AG09309 (cell line): ENCODE measurements around the gene NIT2.

Experiments used
- DNase-seq: peaks from one replicate; pipeline ENCODE4 v3.0.0-alpha.2; 2010; ENCODE audit warnings: low read depth
- H3K4me3 ChIP-seq: 2 replicates; pipeline ENCODE4 v1.5.1; 2011; ENCODE audit warnings: mild to moderate bottlenecking, low read depth, low read length, moderate library complexity; ENCODE audit not compliant: control insufficient read depth
- CTCF ChIP-seq: IDR thresholded peaks from 2 replicates; pipeline ENCODE4 v1.5.1; 2011; ENCODE audit warnings: mild to moderate bottlenecking, low read depth, low read length, inconsistent platforms; ENCODE audit not compliant: insufficient read depth, control insufficient read depth; ENCODE audit errors: missing control alignments

NIT2 gene

DNA sequence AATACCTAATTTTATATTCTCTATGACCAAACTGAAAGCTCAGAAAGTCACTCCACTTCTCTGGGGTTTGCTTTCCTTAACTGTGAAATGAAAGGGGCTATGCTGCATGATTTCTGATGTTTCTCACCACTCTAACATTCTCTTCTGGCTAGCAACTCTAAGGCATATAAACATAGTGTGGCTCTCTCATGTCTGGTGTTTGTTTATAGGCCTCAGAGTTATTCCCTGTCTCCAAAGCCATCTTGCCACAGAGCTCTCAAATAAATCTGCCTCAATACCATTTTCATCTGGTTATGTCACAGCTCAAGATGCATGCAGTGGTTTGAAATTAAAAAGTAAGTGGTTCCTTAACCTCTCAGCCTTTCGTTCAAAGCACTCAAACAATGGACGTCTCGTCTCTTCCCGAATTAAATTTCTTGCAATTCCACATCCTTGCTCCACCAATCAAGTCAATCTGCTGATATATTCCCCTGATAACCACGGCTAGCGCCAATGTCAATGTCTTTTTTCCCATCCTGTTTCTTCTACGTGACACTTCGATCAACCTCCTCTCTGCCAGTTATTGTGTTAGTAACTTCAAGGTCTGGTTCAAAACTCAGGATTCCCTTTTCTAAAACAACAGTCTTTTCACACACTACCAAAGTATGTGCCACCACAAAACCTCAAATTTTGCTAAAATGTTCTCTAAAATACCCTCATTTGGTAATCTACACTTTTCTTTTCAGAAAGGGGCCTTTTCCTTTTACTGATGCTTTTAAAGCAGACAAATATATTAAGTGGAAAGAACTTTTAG is 50.4 kb downstream of the NIT2 start:
- no peak for TF ChIP-seq CTCF
- no peak for DNase-seq
- H3K4me3 ChIP-seq: no peak overlapping the region

DNA sequence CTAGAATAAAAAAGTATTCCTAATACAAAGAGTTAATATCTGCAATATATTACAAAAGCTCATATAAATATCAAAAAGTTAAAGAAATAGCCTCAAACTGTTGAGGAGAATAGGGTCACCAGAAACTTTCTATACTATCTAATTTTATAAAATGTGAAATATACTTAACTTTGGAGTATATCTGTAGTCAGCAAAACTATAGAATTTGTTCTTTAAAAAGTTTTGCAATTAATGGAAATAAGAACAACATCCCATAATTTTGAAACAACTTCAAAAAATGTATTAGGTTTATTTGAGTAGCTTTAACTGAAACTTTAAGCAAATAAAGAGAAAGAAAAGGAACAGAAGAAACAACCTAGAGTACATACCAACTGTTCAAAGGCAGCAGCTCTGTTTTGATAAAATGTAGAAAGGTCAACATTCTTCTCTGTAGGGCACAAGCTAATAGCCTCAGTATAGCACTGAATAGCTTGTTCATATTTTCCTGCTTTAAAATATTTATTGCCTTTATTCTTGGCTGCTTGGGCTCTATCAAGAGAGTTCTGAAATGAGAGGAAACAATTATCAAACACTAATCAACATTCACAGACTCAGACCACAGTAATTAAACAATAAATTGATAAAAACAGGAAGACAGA is 52.0 kb downstream of the NIT2 start:
- TF ChIP-seq CTCF: no peak
- DNase-seq: no peak
- H3K4me3 ChIP-seq: no peak overlapping the region

- no peak for TF ChIP-seq CTCF
- H3K4me3 ChIP-seq: no peak overlapping the region
- DNase-seq: no peak
Measured at GRCh38 chr3:100389025-100389424, 54.5 kb downstream of the NIT2 start.

GRCh38 chr3:100395679-100396431 is 61.3 kb downstream of the NIT2 start:
- no peak for TF ChIP-seq CTCF
- no peak for DNase-seq
- H3K4me3 ChIP-seq: no peak overlapping the region

GRCh38 chr3:100396967-100397366 is 62.4 kb downstream of the NIT2 start:
- no peak overlapping the region for H3K4me3 ChIP-seq
- DNase-seq: no peak
- no peak for TF ChIP-seq CTCF

- no peak for DNase-seq
- TF ChIP-seq CTCF: no peak
- peak overlapping the region; percentile 92 for H3K4me3 ChIP-seq
Measured at GRCh38 chr3:100399341-100400071, 64.9 kb downstream of the NIT2 start.
